Left hindlimb (tissue), 1 donor: ENCODE data around the gene CCER1.
"Not testable (repeated sequence)": the region's sequence is repeated elsewhere in the genome, so short reads cannot be mapped to it uniquely, and the experiment has no call there.

Source experiments
- DNase-seq: peaks from one replicate; pipeline ENCODE4 v3.0.0-alpha.2; 2018

CCER1 gene

GRCh38 chr12:90954921-90955320 is at the start of gene CCER1:
Gene CCER1 (minus strand): TSS chr12:90955176. CDS start chr12:90954742, 434 bp downstream.
- DNase-seq = no peak

- no peak for DNase-seq
These were observed 48.8 kb upstream of the CCER1 start for GRCh38 chr12:91003737-91004136.

- no peak for DNase-seq
These were observed 46.3 kb upstream of the CCER1 start for GRCh38 chr12:91001306-91001705.

GRCh38 chr12:90999966-91000365 is 45.0 kb upstream of the CCER1 start:
- no peak for DNase-seq

- no peak for DNase-seq
These were observed 44.6 kb upstream of the CCER1 start for GRCh38 chr12:90999527-90999926.

- no peak for DNase-seq
These were observed 40.0 kb upstream of the CCER1 start for GRCh38 chr12:90995010-90995409.

- no peak for DNase-seq
These were observed 37.0 kb upstream of the CCER1 start for GRCh38 chr12:90991952-90992465.

GRCh38 chr12:90990611-90991010 is 35.6 kb upstream of the CCER1 start:
- no peak for DNase-seq

- no peak for DNase-seq
These were observed 34.7 kb upstream of the CCER1 start for GRCh38 chr12:90989686-90990111.

- DNase-seq = no peak
These were observed 32.5 kb upstream of the CCER1 start for GRCh38 chr12:90987520-90987919.

GRCh38 chr12:90987101-90987500 is 32.1 kb upstream of the CCER1 start:
- DNase-seq = no peak

- DNase-seq = not testable (repeated sequence)
These were observed 30.4 kb upstream of the CCER1 start for GRCh38 chr12:90985331-90985730.

- DNase-seq = no peak
These were observed 29.1 kb upstream of the CCER1 start for GRCh38 chr12:90984114-90984513.

- DNase-seq = no peak
These were observed 27.2 kb upstream of the CCER1 start for GRCh38 chr12:90982170-90982569.

- DNase-seq = no peak
These were observed 25.0 kb upstream of the CCER1 start for GRCh38 chr12:90979951-90980350.

GRCh38 chr12:90979019-90979418 is 24.0 kb upstream of the CCER1 start:
- DNase-seq = no peak

- no peak for DNase-seq
These were observed 23.3 kb upstream of the CCER1 start for GRCh38 chr12:90978117-90978770.

- DNase-seq = no peak
These were observed 22.2 kb upstream of the CCER1 start for GRCh38 chr12:90977224-90977623.

GRCh38 chr12:90974286-90974685 is 19.3 kb upstream of the CCER1 start:
- DNase-seq = no peak

GRCh38 chr12:90972226-90972625 is 17.2 kb upstream of the CCER1 start:
- DNase-seq = no peak

GRCh38 chr12:90970911-90971310 is 15.9 kb upstream of the CCER1 start:
- DNase-seq = no peak

GRCh38 chr12:90970471-90970870 is 15.5 kb upstream of the CCER1 start:
- DNase-seq = no peak

- DNase-seq = no peak
These were observed 14.9 kb upstream of the CCER1 start for GRCh38 chr12:90969851-90970250.

- no peak for DNase-seq
These were observed 14.4 kb upstream of the CCER1 start for GRCh38 chr12:90969346-90969745.

- no peak for DNase-seq
These were observed 10.2 kb upstream of the CCER1 start for GRCh38 chr12:90965204-90965603.
